Measurements from ENCODE around the gene TNFAIP2. TPM values are rescaled to one million over a fixed set of nuclear protein-coding genes. Genes with fewer than 3 reads are reported as not detected.

TNFAIP2 gene
- total RNA-seq, 1 experiment from 2014 or later, result 87.3 TPM

- Histone ChIP-seq H3K4me1 (ENCODE audit: insufficient read depth, low read length) (peaks cover 36% of the 10 kb centered on the region), H3K4me3 (ENCODE audit: low read length) (no peak overlapping the region), H4K20me1 (ENCODE audit: low read length) (no peaks in the 10 kb centered on the region), H2AFZ (ENCODE audit: low read length) (no peak overlapping the region), H3K9me2 (replicated peaks; ENCODE audit: low read length) (no peaks in the 10 kb centered on the region), H3K79me2 (ENCODE audit: low read length) (no peaks in the 10 kb centered on the region), H3K27ac (ENCODE audit: low read length) (no peak overlapping the region), H3K4me2 (ENCODE audit: low read length) (no peak overlapping the region), H3K9ac (ENCODE audit: low read length) (no peak overlapping the region), H3F3A (ENCODE audit: low read length, unreplicated experiment) (no peaks in the 10 kb centered on the region), H3K9me3 (ENCODE audit: low read length) (no peaks in the 10 kb centered on the region), H3K27me3 (ENCODE audit: low read length) (no peaks in the 10 kb centered on the region), H3K36me3 (ENCODE audit: low read depth, low read length) (peaks cover 10% of the 10 kb centered on the region; the same call in 1 of the 2 replicates)
- ChIA-PET CTCF (no interaction called here), POLR2A (ENCODE audit: unreplicated experiment) (no interaction called here)
- no peak for TF ChIP-seq EZH2 (IDR thresholded peaks at IDR 0.05; ENCODE audit: low read length, unreplicated experiment)
- no TSS peak for BruUV-seq (replicated peaks)
- intact Hi-C loops (cut with micrococcal nuclease), result loop anchor here (5.0 kb wide), 2 partner anchors 32 to 48 kb away; no protein-coding TSS in a partner anchor
- ATAC-seq, result no peak
- DNase-seq, result no peak
Measured at GRCh38 chr14:103139132-103140025, 16.1 kb downstream of the TNFAIP2 start.

GRCh38 chr14:103140316-103141109 lies 17.3 kb downstream of the TNFAIP2 start:
- POLR2A ChIA-PET (ENCODE audit: unreplicated experiment), result no interaction called here
- peaks cover 37% of the 10 kb centered on the region for H3K4me1 ChIP-seq (ENCODE audit: insufficient read depth, low read length)
- intact Hi-C loops (cut with micrococcal nuclease), result loop anchor here (5.0 kb wide), 2 partner anchors 33 to 47 kb away; no protein-coding TSS in a partner anchor

More at GRCh38 chr14:103140316-103141109, 17.3 kb downstream of the TNFAIP2 start:
- Histone ChIP-seq H4K20me1 (ENCODE audit: low read length) (no peaks in the 10 kb centered on the region), H3K9me2 (replicated peaks; ENCODE audit: low read length) (no peaks in the 10 kb centered on the region), H3K27me3 (ENCODE audit: low read length) (no peaks in the 10 kb centered on the region), H3K79me2 (ENCODE audit: low read length) (no peaks in the 10 kb centered on the region), H3K9ac (ENCODE audit: low read length) (no peak overlapping the region), H3K9me3 (ENCODE audit: low read length) (no peaks in the 10 kb centered on the region), H3F3A (ENCODE audit: low read length, unreplicated experiment) (no peaks in the 10 kb centered on the region), H3K4me3 (ENCODE audit: low read length) (no peak overlapping the region), H3K4me2 (ENCODE audit: low read length) (no peak overlapping the region), H3K27ac (ENCODE audit: low read length) (no peak overlapping the region), H2AFZ (ENCODE audit: low read length) (no peak overlapping the region), H3K36me3 (ENCODE audit: low read depth, low read length) (no peaks in the 10 kb centered on the region; the same call in 1 of the 2 replicates)
- TF ChIP-seq EZH2phosphoT487 (IDR thresholded peaks at IDR 0.05; ENCODE audit: borderline replicate concordance, low read length) (no peak), EZH2 (IDR thresholded peaks at IDR 0.05; ENCODE audit: low read length, unreplicated experiment) (no peak), CTCF (conservative IDR thresholded peaks at IDR 0.05; ENCODE audit: low read depth, low read length) (no peak)
- CTCF ChIA-PET, result interaction anchor here (1.6 kb wide), 1 partner anchor 35 kb away, joined by 5 read pairs; no protein-coding TSS in a partner anchor
- no TSS peak for BruUV-seq (replicated peaks)
- DNase-seq (no peak), ATAC-seq (no peak)

Measured in PC-3 (cell line).